HG03103 (cell line): ENCODE results near the gene PSMG4.

Source experiments
- ATAC-seq: cut with Tn5 transposase; IDR thresholded peaks from one replicate; pipeline ENCODE4 v1.9.1; 2021; ENCODE audit warnings: low read depth; ENCODE audit not compliant: unreplicated experiment

The PSMG4 gene

GRCh38 chr6:3287976-3288707 is 29.4 kb downstream of the PSMG4 start:
- no peak for ATAC-seq

- ATAC-seq = no peak
These were observed 30.2 kb downstream of the PSMG4 start for GRCh38 chr6:3288711-3289663.

- ATAC-seq = no peak
These were observed 30.9 kb downstream of the PSMG4 start for GRCh38 chr6:3289664-3290055.

- no peak for ATAC-seq
These were observed 31.6 kb downstream of the PSMG4 start for GRCh38 chr6:3290149-3290930.

GRCh38 chr6:3290931-3291211 is 32.1 kb downstream of the PSMG4 start:
- no peak for ATAC-seq

- ATAC-seq = no peak
These were observed 32.6 kb downstream of the PSMG4 start for GRCh38 chr6:3291346-3291745.

GRCh38 chr6:3291987-3292386 is 33.2 kb downstream of the PSMG4 start:
- ATAC-seq = no peak

GRCh38 chr6:3292431-3293197 is 33.9 kb downstream of the PSMG4 start:
- ATAC-seq = no peak

- ATAC-seq = no peak
These were observed 34.8 kb downstream of the PSMG4 start for GRCh38 chr6:3293271-3294155.

- ATAC-seq = no peak
These were observed 35.6 kb downstream of the PSMG4 start for GRCh38 chr6:3294396-3294795.

- ATAC-seq = no peak
These were observed 36.4 kb downstream of the PSMG4 start for GRCh38 chr6:3294921-3295871.

GRCh38 chr6:3296078-3296477 is 37.3 kb downstream of the PSMG4 start:
- no peak for ATAC-seq

GRCh38 chr6:3296537-3296936 is 37.8 kb downstream of the PSMG4 start:
- no peak for ATAC-seq

GRCh38 chr6:3297006-3297405 is 38.3 kb downstream of the PSMG4 start:
- ATAC-seq = no peak

- no peak for ATAC-seq
These were observed 39.2 kb downstream of the PSMG4 start for GRCh38 chr6:3297909-3298308.

- no peak for ATAC-seq
These were observed 40.5 kb downstream of the PSMG4 start for GRCh38 chr6:3299221-3299620.

GRCh38 chr6:3301506-3301905 is 42.8 kb downstream of the PSMG4 start:
- ATAC-seq = no peak

GRCh38 chr6:3303795-3304411 is 45.2 kb downstream of the PSMG4 start:
- ATAC-seq = no peak
